A673 (cell line): ENCODE data around the gene ATP5F1E. TPM values are rescaled to one million over a fixed set of nuclear protein-coding genes. Genes with fewer than 3 reads are reported as not detected.

Source experiments
- BruUV-seq: library from RNA; stranded (reverse); fragments of 400-500 nt; replicated peaks from 2 replicates; lab custom pipeline; 2021; lab: Mats Ljungman, UMichigan
- CTCF ChIA-PET: fragments of 300-600 bp; sonication (Branson Sonifier 250); formaldehyde crosslinking; loops from one replicate; lab custom pipeline; 2022; ENCODE audit warnings: antibody characterized with exemption; lab: Charles Lee
- POLR2A ChIA-PET: fragments of 300-600 bp; sonication (Branson Sonifier 250); formaldehyde crosslinking; loops from one replicate; lab custom pipeline; 2022; ENCODE audit warnings: antibody characterized with exemption; ENCODE audit not compliant: low non-redundant PET; lab: Charles Lee
- DNase-seq: peaks from one replicate; pipeline ENCODE4 v3.0.0-alpha.2; 2015; ENCODE audit warnings: low spot score
- H3K27ac ChIP-seq: fragments of 200-600 bp; sonication (generic); 2 replicates; pipeline ENCODE4 v1.5.1; 2016; ENCODE audit warnings: mixed run types, low read depth, mild to moderate bottlenecking, mixed read lengths, antibody characterized with exemption, low read length; ENCODE audit not compliant: poor library complexity, severe bottlenecking
- H3K27me3 ChIP-seq: fragments of 200-600 bp; sonication (generic); replicated peaks from 2 replicates; pipeline ENCODE4 v1.6.1; 2017; ENCODE audit warnings: mixed run types, low read depth, mild to moderate bottlenecking, mixed read lengths, antibody characterized with exemption, low read length; ENCODE audit not compliant: insufficient read depth, poor library complexity
- H3K36me3 ChIP-seq: fragments of 200-600 bp; sonication (generic); 2 replicates; pipeline ENCODE4 v1.6.1; 2016; ENCODE audit warnings: mixed run types, mild to moderate bottlenecking, mixed read lengths, antibody characterized with exemption, low read length; ENCODE audit not compliant: insufficient read depth, poor library complexity, severe bottlenecking
- H3K4me1 ChIP-seq: fragments of 200-600 bp; sonication (generic); 2 replicates; pipeline ENCODE4 v1.6.1; 2017; ENCODE audit warnings: mixed run types, mild to moderate bottlenecking, mixed read lengths, antibody characterized with exemption, low read length; ENCODE audit not compliant: insufficient read depth, poor library complexity, severe bottlenecking
- H3K4me3 ChIP-seq: fragments of 200-600 bp; sonication (generic); 2 replicates; pipeline ENCODE4 v1.5.1; 2016; ENCODE audit warnings: low read depth, mixed run types, mild to moderate bottlenecking, mixed read lengths, low read length; ENCODE audit not compliant: poor library complexity, severe bottlenecking
- H3K9me3 ChIP-seq: fragments of 200-600 bp; sonication (generic); 2 replicates; pipeline ENCODE4 v1.6.1; 2016; ENCODE audit warnings: mixed run types, low read depth, mild to moderate bottlenecking, mixed read lengths, antibody characterized with exemption, low read length; ENCODE audit not compliant: poor library complexity, severe bottlenecking
- CTCF ChIP-seq: fragments of 300-800, 200-600 bp; sonication (generic); conservative IDR thresholded peaks from 2 replicates; pipeline ENCODE4 v1.5.1; 2017; ENCODE audit warnings: low read depth, mild to moderate bottlenecking, antibody characterized with exemption, low read length, moderate library complexity, mixed read lengths
- EZH2 ChIP-seq: fragments of 200-600 bp; sonication (generic); IDR thresholded peaks from 2 replicates; pipeline ENCODE4 v1.6.1; 2017; ENCODE audit warnings: borderline replicate concordance, low read depth, mild to moderate bottlenecking, mixed read lengths, antibody characterized with exemption, low read length; ENCODE audit not compliant: poor library complexity, severe bottlenecking
- intact Hi-C: fragments of 100-400 bp; cut with micrococcal nuclease; formaldehyde crosslinking; loops from one replicate; pipeline ENCODE4 v1.10.0; 2022; ENCODE audit not compliant: unreplicated experiment
- total RNA-seq: library from RNA; stranded (reverse); gene quantifications from 2 replicates; pipeline ENCODE4 v1.2.3, GENCODE V29; 2021

The ATP5F1E gene
- total RNA-seq, 1 experiment from 2014 or later = 76.8 TPM

DNA sequence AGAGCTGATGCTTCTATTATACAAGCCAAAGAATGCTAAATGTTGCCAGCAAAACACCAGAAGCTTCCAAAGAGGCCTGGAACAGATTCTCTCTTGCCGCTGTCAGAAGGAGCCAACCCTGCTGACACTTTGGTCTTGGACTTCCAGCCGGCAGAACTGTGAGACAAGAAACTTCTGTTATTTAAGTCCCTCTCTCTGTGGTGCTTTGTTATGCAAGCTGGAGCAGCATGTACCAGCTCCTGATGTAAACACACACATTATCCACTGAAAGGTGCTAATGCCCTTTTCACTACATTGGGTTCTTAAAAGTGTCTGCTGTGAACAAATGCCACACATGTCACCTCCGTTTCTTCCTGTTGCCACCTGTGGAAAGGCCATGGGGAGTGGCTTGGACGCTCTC, 36.4 kb upstream of the ATP5F1E start:
- DNase-seq = no peak
- intact Hi-C loops = no loop called here
- ChIA-PET POLR2A (interaction anchor here (0.6 kb wide), 1 partner anchor 150 kb away, joined by 5 read pairs; no protein-coding TSS in a partner anchor), CTCF (no interaction called here)
- Histone ChIP-seq H3K4me1 (peaks cover under 1% of the 10 kb centered on the region), H3K27me3 (peaks cover 58% of the 10 kb centered on the region), H3K9me3 (no peaks in the 10 kb centered on the region), H3K4me3 (no peak overlapping the region), H3K27ac (no peak overlapping the region), H3K36me3 (no peaks in the 10 kb centered on the region)
- TF ChIP-seq CTCF = no peak
- TF ChIP-seq EZH2 = no peak
- BruUV-seq = no TSS peak

- no peak for DNase-seq
- peaks cover 25% of the 10 kb centered on the region for H3K27me3 ChIP-seq
- ChIA-PET POLR2A (no interaction called here), CTCF (no interaction called here)
- H3K27ac ChIP-seq = no peak overlapping the region
- BruUV-seq = no TSS peak
- H3K4me1 ChIP-seq = peaks cover 6% of the 10 kb centered on the region
- no peak for TF ChIP-seq CTCF
- no peak for TF ChIP-seq EZH2
- H3K4me3 ChIP-seq = no peak overlapping the region
- H3K36me3 ChIP-seq = no peaks in the 10 kb centered on the region
- intact Hi-C loops = no loop called here
- H3K9me3 ChIP-seq = no peaks in the 10 kb centered on the region
These were observed 32.1 kb upstream of the ATP5F1E start for GRCh38 chr20:59064214-59064722.

DNA sequence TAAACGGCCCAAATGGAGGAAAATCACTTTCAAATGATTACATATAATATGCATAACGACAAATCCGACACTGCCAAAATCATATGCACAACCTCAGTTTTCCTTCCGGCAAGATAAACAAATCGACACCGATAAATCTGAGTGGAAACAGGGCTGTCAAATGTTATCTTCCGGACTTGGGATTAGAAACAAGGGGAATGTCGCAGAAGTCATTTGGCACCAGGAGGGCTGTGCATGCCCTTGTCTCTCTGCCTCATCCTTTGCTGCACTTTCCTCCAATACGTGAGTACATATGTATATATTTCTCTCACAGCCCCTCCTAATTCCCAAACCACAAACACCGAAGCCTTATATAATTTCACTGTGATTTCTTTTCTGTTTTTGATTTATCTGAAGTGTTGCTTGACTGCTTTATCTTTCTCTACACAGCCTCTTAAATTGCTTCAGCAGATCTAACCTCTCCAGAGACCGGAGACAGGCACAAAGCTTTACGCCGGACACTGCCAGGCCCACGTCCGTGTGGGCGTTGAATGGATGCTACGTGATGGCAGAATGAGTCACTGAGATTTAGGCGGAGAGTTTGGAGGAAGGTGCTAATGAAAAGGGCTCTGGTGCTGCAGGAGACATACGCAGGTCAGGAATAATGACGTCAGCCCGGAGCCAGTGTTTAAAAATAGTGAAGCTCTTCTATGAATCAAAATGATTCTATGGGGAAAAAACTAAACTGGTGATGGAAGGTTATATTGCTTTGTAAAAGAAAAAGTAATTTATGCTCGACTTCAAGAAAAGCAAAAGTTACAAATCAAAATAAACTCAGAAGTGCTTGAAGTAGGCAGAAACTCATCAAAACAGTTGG, 31.5 kb upstream of the ATP5F1E start:
- BruUV-seq = no TSS peak
- peaks cover 18% of the 10 kb centered on the region for H3K27me3 ChIP-seq
- ChIA-PET POLR2A (no interaction called here), CTCF (no interaction called here)
- H3K4me3 ChIP-seq = peak overlapping the region; percentile 16
- H3K9me3 ChIP-seq = no peaks in the 10 kb centered on the region
- H3K27ac ChIP-seq = no peak overlapping the region
- no peak for TF ChIP-seq EZH2
- no peak for TF ChIP-seq CTCF
- DNase-seq = peak; percentile 40
- peaks cover 6% of the 10 kb centered on the region for H3K4me1 ChIP-seq
- H3K36me3 ChIP-seq = no peaks in the 10 kb centered on the region
- intact Hi-C loops = no loop called here
